GM12875 (cell line): Measurements from ENCODE around the gene LHX2.

Experiments
- H3K4me3 ChIP-seq: one replicate; pipeline ENCODE4 v1.5.1; 2011; ENCODE audit warnings: low read depth, low read length, control low read depth
- CTCF ChIP-seq: IDR thresholded peaks from 2 replicates; pipeline ENCODE4 v1.5.1; 2011; ENCODE audit warnings: low read depth, mild to moderate bottlenecking, control low read depth, inconsistent platforms, low read length, moderate library complexity, borderline replicate concordance; ENCODE audit not compliant: insufficient read depth

The LHX2 gene

GRCh38 chr9:124019771-124020519, 8.4 kb downstream of the LHX2 start:
- TF ChIP-seq CTCF = no peak
- no peak overlapping the region for H3K4me3 ChIP-seq

- H3K4me3 ChIP-seq = no peak overlapping the region
- no peak for TF ChIP-seq CTCF
Observed at GRCh38 chr9:124020520-124021384, 9.2 kb downstream of the LHX2 start.

GRCh38 chr9:124021385-124021769, 9.8 kb downstream of the LHX2 start:
- TF ChIP-seq CTCF = no peak
- no peak overlapping the region for H3K4me3 ChIP-seq

- no peak overlapping the region for H3K4me3 ChIP-seq
- no peak for TF ChIP-seq CTCF
Observed at GRCh38 chr9:124022201-124023121, 10.9 kb downstream of the LHX2 start.

- no peak overlapping the region for H3K4me3 ChIP-seq
- TF ChIP-seq CTCF = no peak
Observed at GRCh38 chr9:124024107-124024506, 12.5 kb downstream of the LHX2 start.

- no peak for TF ChIP-seq CTCF
- H3K4me3 ChIP-seq = no peak overlapping the region
Observed at GRCh38 chr9:124029617-124030016, 18.0 kb downstream of the LHX2 start.
